Naive thymus-derived CD4-positive, alpha-beta T cell (primary cell): Measurements from ENCODE around the gene OCA2. TPM values are rescaled to one million over a fixed set of nuclear protein-coding genes. Genes with fewer than 3 reads are reported as not detected.
A peak's percentile ranks its signal among the peaks of the same experiment; 100 is the strongest.

ENCODE experiments used
- ATAC-seq: fragments of 150-1000 bp; cut with Tn5 transposase; 2 replicates; pipeline ENCODE4 v1.10.0; 2021; ENCODE audit warnings: mild to moderate bottlenecking, moderate library complexity
- CTCF ChIA-PET: fragments of 350-600 bp; sonication (Branson Sonifier 250); formaldehyde crosslinking; loops from one replicate; lab custom pipeline; 2021; ENCODE audit warnings: antibody characterized with exemption; lab: Charles Lee
- POLR2A ChIA-PET: fragments of 350-600 bp; sonication (Branson Sonifier 250); formaldehyde crosslinking; loops from one replicate; lab custom pipeline; 2021; ENCODE audit warnings: antibody characterized with exemption, inconsistent platforms; lab: Charles Lee
- DNase-seq, 9 donors: peaks; one replicate each; pipeline versions ENCODE4 v3.0.0 to v3.0.0-alpha.2; 2020 to 2022; ENCODE audit warnings: mixed read lengths in 1 of 9
- H3K27ac ChIP-seq: one replicate; pipeline ENCODE4 v1.7.0; 2013; ENCODE audit warnings: mild to moderate bottlenecking, low read depth, low read length, moderate library complexity
- H3K27me3 ChIP-seq, 2 donors: one replicate each; pipeline ENCODE4 v1.7.0; 2013; ENCODE audit warnings: low read length in 2 of 2, mild to moderate bottlenecking in 2 of 2, moderate library complexity in 2 of 2; ENCODE audit not compliant: control insufficient read depth in 2 of 2, insufficient read depth in 2 of 2
- H3K36me3 ChIP-seq, 3 experiments: 1 replicate in 2 of 3; 2 replicates in 1 of 3; pipeline ENCODE4 v1.7.0; 2013; ENCODE audit warnings: low read length in 3 of 3, mild to moderate bottlenecking in 3 of 3, moderate library complexity in 1 of 3; ENCODE audit not compliant: insufficient read depth in 3 of 3, control insufficient read depth in 2 of 3
- H3K4me1 ChIP-seq, 2 donors: one replicate each; pipeline ENCODE4 v1.7.0; 2013; ENCODE audit warnings: low read length in 2 of 2, mild to moderate bottlenecking in 2 of 2, moderate library complexity in 1 of 2; ENCODE audit not compliant: control insufficient read depth in 2 of 2, insufficient read depth in 2 of 2
- H3K4me3 ChIP-seq: 2 replicates; pipeline ENCODE4 v1.7.0; 2013; ENCODE audit warnings: mild to moderate bottlenecking, low read length
- H3K9me3 ChIP-seq, 3 experiments: 1 replicate in 2 of 3; 2 replicates in 1 of 3; pipeline ENCODE4 v1.7.0; 2013; ENCODE audit warnings: low read length in 3 of 3; ENCODE audit not compliant: control insufficient read depth in 2 of 3
- H3K27ac Mint-ChIP-seq, 9 donors: one replicate each; pipeline ENCODE4 v1.8.0; 2020 to 2022; ENCODE audit warnings: mixed read lengths in 9 of 9, mild to moderate bottlenecking in 8 of 9, moderate library complexity in 5 of 9, inconsistent platforms in 2 of 9
- H3K27me3 Mint-ChIP-seq, 5 donors: one replicate each; pipeline ENCODE4 v1.8.0; 2021 to 2022; ENCODE audit warnings: mixed read lengths in 5 of 5, mild to moderate bottlenecking in 1 of 5
- H3K36me3 Mint-ChIP-seq, 5 donors: one replicate each; pipeline ENCODE4 v1.8.0; 2020 to 2022; ENCODE audit warnings: mixed read lengths in 5 of 5, mild to moderate bottlenecking in 3 of 5, inconsistent platforms in 1 of 5
- H3K4me1 Mint-ChIP-seq, 7 donors: one replicate each; pipeline ENCODE4 v1.8.0; 2020 to 2022; ENCODE audit warnings: mixed read lengths in 7 of 7, mild to moderate bottlenecking in 3 of 7, inconsistent platforms in 1 of 7
- H3K4me3 Mint-ChIP-seq, 10 donors: one replicate each; pipeline ENCODE4 v1.8.0; 2020 to 2022; ENCODE audit warnings: mild to moderate bottlenecking in 10 of 10, mixed read lengths in 10 of 10, moderate library complexity in 6 of 10, inconsistent platforms in 2 of 10
- H3K9me3 Mint-ChIP-seq, 11 donors: one replicate each; pipeline ENCODE4 v1.8.0; 2020 to 2022; ENCODE audit warnings: mixed read lengths in 11 of 11, mild to moderate bottlenecking in 4 of 11, inconsistent platforms in 1 of 11, moderate library complexity in 1 of 11
- intact Hi-C, 2 donors: fragments of 100-400 bp; cut with micrococcal nuclease; formaldehyde crosslinking; loops; one replicate each; pipeline ENCODE4 v1.15.1; 2023
- polyA plus RNA-seq, 2 donors: library from polyadenylated mRNA; unstranded; fragments of 300-500 nt; fragmentation: Illumina TruSeq; gene quantifications; one replicate each; pipeline ENCODE4 v1.2.3, GENCODE V29; 2021
- total RNA-seq, 6 experiments: library from RNA in 5 of 6; stranded (reverse) in 5 of 6; gene quantifications; 1 replicate in 5 of 6; 2 replicates in 1 of 6; pipeline ENCODE4 v1.2.3 and lab custom pipeline; 2021 to 2026

Gene OCA2
- total and polyA plus RNA-seq, 7 experiments from 2014 or later: not detected

DNA sequence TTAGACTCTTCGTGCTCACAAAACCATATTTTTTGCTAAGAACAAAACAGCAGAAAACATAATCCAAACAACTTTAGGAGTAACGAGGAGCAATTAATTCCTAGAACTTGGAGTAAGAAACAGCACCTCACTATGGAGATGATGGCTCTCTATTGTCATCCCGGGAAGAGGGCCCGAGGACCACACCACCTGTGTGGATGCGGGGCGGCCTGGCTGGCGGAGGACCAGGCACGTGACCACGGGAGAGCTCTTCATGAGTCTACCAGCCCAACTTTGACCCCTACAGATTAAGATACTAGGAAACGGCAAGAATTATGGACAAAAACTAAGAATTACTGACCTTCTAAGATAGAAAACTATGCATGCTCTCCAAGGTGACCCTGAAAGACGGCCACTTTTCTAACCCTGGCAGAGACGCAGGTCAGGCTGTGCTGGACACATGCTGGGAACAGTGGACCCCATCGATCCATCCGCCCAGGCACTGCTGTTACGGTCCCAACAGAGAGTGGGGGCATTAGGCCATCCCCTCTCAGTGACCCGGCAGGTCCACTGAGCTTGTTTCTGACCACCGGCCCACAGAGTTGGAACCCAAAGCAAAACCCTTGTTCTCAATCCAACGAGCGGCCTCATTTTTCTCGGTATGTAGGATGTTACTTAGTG is 13.1 kb upstream of the OCA2 start:
- Histone ChIP-seq H3K36me3 (peaks cover 0 to 62% (median 4%) of the 10 kb centered on the region in 3 experiments), H3K9me3 (no peaks in the 10 kb centered on the region), H3K4me1 (no peaks in the 10 kb centered on the region), H3K27ac (no peak overlapping the region), H3K4me3 (no peak overlapping the region), H3K27me3 (no peaks in the 10 kb centered on the region)
- no peak overlapping the region for H3K27ac Mint-ChIP-seq
- POLR2A ChIA-PET: no interaction called here
- H3K4me1 Mint-ChIP-seq: peaks cover 0 to 7% (median 3%) of the 10 kb centered on the region in 7 donors
- intact Hi-C loops: no loop called here
- CTCF ChIA-PET: no interaction called here
- H3K9me3 Mint-ChIP-seq: peaks cover 0 to 1% (median 0%) of the 10 kb centered on the region in 11 donors
- H3K27me3 Mint-ChIP-seq: peaks cover 0 to 12% (median 0%) of the 10 kb centered on the region in 5 donors
- no peak overlapping the region for H3K4me3 Mint-ChIP-seq
- ATAC-seq: no peak
- DNase-seq: no peak
- peaks cover 13 to 50% (median 31%) of the 10 kb centered on the region in 5 donors for H3K36me3 Mint-ChIP-seq

DNA sequence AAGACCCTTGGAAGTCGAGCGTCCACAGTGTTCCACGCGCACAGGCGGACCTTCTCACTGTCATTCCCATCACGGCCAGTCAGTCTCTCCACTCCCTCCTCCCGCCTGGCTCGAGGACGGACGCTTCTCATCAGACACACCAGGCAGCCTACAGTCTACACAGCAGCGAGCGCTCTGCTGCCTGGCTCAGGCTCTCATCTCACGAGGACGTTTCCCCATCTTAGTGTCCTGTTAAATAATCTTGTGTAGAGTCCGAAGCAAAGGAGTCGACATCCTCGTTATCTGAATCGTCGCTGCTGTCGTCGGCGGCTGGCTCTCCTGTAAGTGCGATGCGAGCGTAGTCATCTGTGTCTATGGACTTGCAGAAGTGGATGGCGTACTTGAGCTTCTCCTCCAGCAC is 12.4 kb upstream of the OCA2 start:
- ATAC-seq (no peak), DNase-seq (no peak)
- H3K27ac ChIP-seq: no peak overlapping the region
- H3K36me3 ChIP-seq: peaks cover 0 to 55% (median under 1%) of the 10 kb centered on the region in 3 experiments
- intact Hi-C loops: no loop called here
- Mint-ChIP-seq H3K27ac (no peak overlapping the region), H3K4me3 (no peak overlapping the region), H3K27me3 (peaks cover 0 to 14% (median 0%) of the 10 kb centered on the region in 5 donors), H3K36me3 (peaks cover 13 to 48% (median 31%) of the 10 kb centered on the region in 5 donors), H3K9me3 (peaks cover 0 to 2% (median 0%) of the 10 kb centered on the region in 11 donors), H3K4me1 (peaks cover 0 to 10% (median 5%) of the 10 kb centered on the region in 7 donors)
- no peaks in the 10 kb centered on the region for H3K4me1 ChIP-seq
- ChIA-PET POLR2A (no interaction called here), CTCF (no interaction called here)
- no peaks in the 10 kb centered on the region for H3K27me3 ChIP-seq
- H3K9me3 ChIP-seq: no peaks in the 10 kb centered on the region
- H3K4me3 ChIP-seq: no peak overlapping the region

DNA sequence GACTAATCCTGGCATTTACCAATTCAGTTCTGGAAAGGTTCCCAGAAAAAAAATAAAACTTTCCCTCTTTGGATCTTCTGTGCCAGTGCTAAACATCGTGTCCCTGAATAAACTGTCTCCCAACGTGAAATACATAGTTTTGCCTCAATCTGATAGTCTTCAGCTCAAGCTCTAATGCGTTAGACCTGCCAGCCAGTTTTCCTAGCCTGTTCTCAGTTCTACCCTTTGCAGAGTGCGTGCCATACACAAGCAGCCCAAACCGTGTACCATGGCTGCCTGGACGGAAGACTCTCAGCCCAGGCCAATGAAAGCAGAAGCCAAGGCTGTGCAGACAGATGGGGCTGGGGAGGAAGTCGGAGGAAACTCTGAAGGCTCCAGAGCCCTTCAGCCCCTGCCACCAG is 11.4 kb upstream of the OCA2 start:
- no peaks in the 10 kb centered on the region for H3K9me3 ChIP-seq
- no peak overlapping the region for H3K27ac ChIP-seq
- H3K36me3 ChIP-seq: peaks cover 0 to 44% (median 0%) of the 10 kb centered on the region in 3 experiments
- intact Hi-C loops: no loop called here
- ChIA-PET CTCF (interaction anchor here (0.6 kb wide), 1 partner anchor 14 kb away, joined by 3 read pairs; no protein-coding TSS in a partner anchor), POLR2A (no interaction called here)
- Mint-ChIP-seq H3K4me3 (no peak overlapping the region), H3K9me3 (peaks cover 0 to 3% (median 0%) of the 10 kb centered on the region in 11 donors), H3K27me3 (peaks cover 0 to 22% (median 5%) of the 10 kb centered on the region in 5 donors), H3K36me3 (peaks cover 11 to 40% (median 26%) of the 10 kb centered on the region in 5 donors), H3K4me1 (peaks cover 6 to 17% (median 10%) of the 10 kb centered on the region in 7 donors), H3K27ac (no peak overlapping the region)
- peaks cover 0 to 4% of the 10 kb centered on the region in 2 donors for H3K27me3 ChIP-seq
- DNase-seq: no peak
- no peak overlapping the region for H3K4me3 ChIP-seq
- peaks cover 5 to 6% of the 10 kb centered on the region in 2 donors for H3K4me1 ChIP-seq
- ATAC-seq: no peak

DNA sequence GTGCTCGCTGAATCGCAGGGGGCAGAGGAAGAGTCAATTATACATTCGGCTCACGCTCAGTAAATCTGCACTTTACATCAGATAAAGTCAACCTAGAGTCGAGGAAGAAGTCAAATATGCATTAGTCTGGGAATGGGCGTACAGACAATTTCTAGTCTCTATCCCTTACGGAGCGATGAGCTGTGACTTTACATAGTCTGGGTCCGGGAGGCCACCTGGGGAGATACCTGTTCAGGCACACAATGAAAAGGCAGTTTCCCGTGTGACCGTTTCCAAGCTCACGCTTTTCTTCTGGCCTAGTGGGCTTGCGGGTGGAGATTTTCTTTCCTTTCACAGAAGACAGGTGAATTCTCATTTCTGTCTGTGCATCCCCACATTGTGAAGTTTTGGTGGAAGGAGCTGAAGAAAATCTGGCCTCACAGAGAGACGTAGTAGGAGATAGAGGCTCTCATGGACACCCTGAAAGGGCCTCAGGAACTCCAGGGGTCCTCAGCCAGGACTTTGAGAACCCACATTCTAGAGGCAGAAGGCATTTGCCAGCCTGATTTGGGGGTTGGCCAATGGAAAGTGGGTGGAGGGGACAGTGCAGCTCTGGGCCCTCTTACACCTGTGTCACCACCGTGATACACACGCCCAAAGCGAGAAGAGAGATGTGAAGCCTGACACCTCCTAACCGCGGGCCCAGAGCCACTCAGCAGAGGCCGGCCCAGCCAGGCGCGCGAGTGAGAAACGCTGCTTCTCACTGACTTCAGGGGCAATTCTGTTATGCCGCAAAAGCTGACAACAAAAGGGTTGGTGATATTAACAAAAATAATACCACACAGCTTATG is 10.7 kb upstream of the OCA2 start:
- Mint-ChIP-seq H3K27me3 (peaks cover 3 to 29% (median 5%) of the 10 kb centered on the region in 5 donors), H3K27ac (no peak overlapping the region), H3K36me3 (peaks cover 11 to 36% (median 22%) of the 10 kb centered on the region in 5 donors), H3K4me1 (peaks cover 6 to 19% (median 10%) of the 10 kb centered on the region in 7 donors), H3K9me3 (peaks cover 0 to 4% (median 0%) of the 10 kb centered on the region in 11 donors), H3K4me3 (no peak overlapping the region)
- H3K4me3 ChIP-seq: no peak overlapping the region
- ChIA-PET POLR2A (no interaction called here), CTCF (interaction anchor here (0.6 kb wide), 1 partner anchor 13 kb away, joined by 3 read pairs; no protein-coding TSS in a partner anchor)
- peaks cover 0 to 10% of the 10 kb centered on the region in 2 donors for H3K27me3 ChIP-seq
- intact Hi-C loops: no loop called here
- H3K27ac ChIP-seq: no peak overlapping the region
- H3K9me3 ChIP-seq: no peaks in the 10 kb centered on the region
- DNase-seq (no peak), ATAC-seq (no peak)
- peaks cover 5 to 6% of the 10 kb centered on the region in 2 donors for H3K4me1 ChIP-seq
- peaks cover 0 to 38% (median 0%) of the 10 kb centered on the region in 3 experiments for H3K36me3 ChIP-seq

DNA sequence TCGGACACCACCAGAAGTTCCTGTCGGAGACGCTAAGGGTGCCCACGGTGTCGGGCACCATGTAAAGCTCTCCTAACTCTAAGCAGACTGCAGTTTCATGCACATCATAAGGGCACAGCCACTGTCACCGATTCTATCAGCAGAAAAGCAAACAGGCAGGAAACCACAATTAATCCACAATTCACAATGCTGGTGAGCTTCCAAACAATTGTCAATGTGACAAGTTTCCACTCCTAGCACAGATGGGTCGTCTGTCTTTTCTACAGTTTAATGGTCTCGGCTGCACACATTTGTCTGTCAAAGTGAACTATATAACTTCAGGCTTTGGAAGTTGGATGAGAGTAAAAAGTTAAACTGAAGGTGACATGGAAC is 8.8 kb upstream of the OCA2 start:
- ChIA-PET POLR2A (no interaction called here), CTCF (interaction anchor here (0.5 kb wide), 1 partner anchor 81 kb away, joined by 3 read pairs; no protein-coding TSS in a partner anchor)
- Mint-ChIP-seq H3K4me1 (peaks cover 6 to 23% (median 10%) of the 10 kb centered on the region in 7 donors), H3K36me3 (peaks cover 10 to 18% (median 16%) of the 10 kb centered on the region in 5 donors), H3K4me3 (peak overlapping the region in 9 of 10 donors; percentile 6 to 92 (median 83)), H3K27ac (peak overlapping the region in 1 of 9 donors; percentile 31), H3K9me3 (peaks cover 0 to 7% (median 0%) of the 10 kb centered on the region in 11 donors), H3K27me3 (peaks cover 12 to 41% (median 21%) of the 10 kb centered on the region in 5 donors)
- H3K36me3 ChIP-seq: peaks cover 0 to 18% (median 0%) of the 10 kb centered on the region in 3 experiments
- no peak for DNase-seq
- no peak overlapping the region for H3K27ac ChIP-seq
- peaks cover 0 to 12% of the 10 kb centered on the region in 2 donors for H3K27me3 ChIP-seq
- intact Hi-C loops: no loop called here
- H3K4me3 ChIP-seq: peak overlapping the region; percentile 65
- no peak for ATAC-seq
- peaks cover 5 to 6% of the 10 kb centered on the region in 2 donors for H3K4me1 ChIP-seq
- no peaks in the 10 kb centered on the region for H3K9me3 ChIP-seq

DNA sequence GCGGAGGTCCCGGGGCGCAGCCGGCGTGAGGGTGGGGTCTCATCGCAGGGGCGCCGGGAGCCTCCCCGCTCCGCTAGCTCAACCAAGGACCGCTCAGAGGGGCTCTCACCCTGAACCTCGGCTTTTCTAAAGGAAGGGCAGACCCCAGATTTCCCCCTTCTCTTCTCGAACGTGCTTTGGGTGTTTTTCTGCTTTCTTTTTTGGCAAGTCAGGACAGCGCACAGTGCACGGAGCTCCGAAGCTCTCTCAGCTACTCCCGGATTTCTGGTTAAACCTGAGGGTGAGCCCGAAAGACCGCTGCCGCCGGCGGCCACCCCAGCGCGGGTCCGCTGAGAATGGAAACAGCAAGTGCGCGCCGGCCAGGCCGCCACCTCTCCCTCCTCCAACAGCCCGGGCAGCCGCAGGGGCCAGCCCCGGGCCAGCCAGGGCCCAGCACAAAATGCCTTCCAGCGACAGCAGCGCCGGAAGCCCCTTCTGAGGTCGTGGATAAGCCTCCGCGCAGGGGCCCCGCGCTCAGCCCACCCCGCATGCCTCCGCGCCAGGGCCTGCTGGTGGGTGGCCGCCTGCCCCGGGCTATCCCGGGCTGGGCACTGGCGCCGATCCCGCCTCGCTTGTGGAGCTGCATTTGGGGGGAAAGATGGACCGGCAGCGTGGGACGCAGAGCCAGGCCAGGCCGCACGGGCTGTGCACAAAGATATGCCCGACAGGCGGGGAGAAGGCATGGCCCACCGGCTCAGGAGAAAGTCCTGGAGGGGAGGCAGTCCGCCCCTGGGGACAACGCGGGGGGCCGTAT is 8.2 kb upstream of the OCA2 start:
- no peak overlapping the region for H3K27ac ChIP-seq
- Mint-ChIP-seq H3K36me3 (peaks cover 10 to 13% (median 12%) of the 10 kb centered on the region in 5 donors), H3K9me3 (peaks cover 0 to 7% (median 0%) of the 10 kb centered on the region in 11 donors), H3K4me1 (peaks cover 6 to 23% (median 10%) of the 10 kb centered on the region in 7 donors), H3K27me3 (peaks cover 12 to 41% (median 22%) of the 10 kb centered on the region in 5 donors), H3K27ac (peak overlapping the region in 2 of 9 donors; percentile 31 to 71), H3K4me3 (peak overlapping the region; percentile 81 to 92 (median 87))
- CTCF ChIA-PET: interaction anchor here (0.5 kb wide), 1 partner anchor 81 kb away, joined by 3 read pairs; no protein-coding TSS in a partner anchor
- ATAC-seq (peak; percentile 31), DNase-seq (peak in 1 of 9 donors; percentile 31)
- POLR2A ChIA-PET: no interaction called here
- intact Hi-C loops: no loop called here
- H3K9me3 ChIP-seq: no peaks in the 10 kb centered on the region
- H3K27me3 ChIP-seq: peaks cover 0 to 12% of the 10 kb centered on the region in 2 donors
- peaks cover 5 to 6% of the 10 kb centered on the region in 2 donors for H3K4me1 ChIP-seq
- H3K4me3 ChIP-seq: peak overlapping the region; percentile 65
- peaks cover 0 to 12% (median 0%) of the 10 kb centered on the region in 3 experiments for H3K36me3 ChIP-seq
